H1 (cell line): ENCODE measurements around the gene LCNL1. TPM values are rescaled to one million over a fixed set of nuclear protein-coding genes. Genes with fewer than 3 reads are reported as not detected.

Source experiments
- CBX8 ChIP-seq: fragments of 300-800, 300-1000 bp; sonication (generic); IDR thresholded peaks from 2 replicates; pipeline ENCODE4 v1.7.1; 2016; ENCODE audit warnings: low read depth, low read length, borderline replicate concordance
- JUND ChIP-seq: IDR thresholded peaks from 2 replicates; pipeline ENCODE4 v1.6.1; 2011; ENCODE audit warnings: mild to moderate bottlenecking, improper control_type of control experiment, low read length
- SIRT6 ChIP-seq: IDR thresholded peaks from one replicate; pipeline ENCODE4 v1.7.1; 2012; ENCODE audit warnings: low read length, inconsistent platforms
- TCF12 ChIP-seq: IDR thresholded peaks from 2 replicates; pipeline ENCODE4 v1.6.1; 2011; ENCODE audit warnings: low read depth, mild to moderate bottlenecking, low read length
- polyA plus RNA-seq, 7 experiments: library from polyadenylated mRNA; depleted of rRNA in 3 of 7; stranded (reverse) in 5 of 7; unstranded in 2 of 7; fragments of >200 nt in 5 of 7; fragments of 200-250 nt in 2 of 7; gene quantifications; 1 replicate in 5 of 7; 2 replicates in 1 of 7; 4 replicates in 1 of 7; pipeline versions ENCODE4 v1.2.1 to v1.2.3, GENCODE V29; 2011 to 2013; ENCODE audit warnings: missing spikeins in 2 of 7, mixed read lengths in 2 of 7
- total RNA-seq: library from RNA; stranded (reverse); fragmentation: NEBNext Ultra II Directional; extraction: Animal tissue kit (Norgen Biotek cat#: 25700); gene quantifications from 2 replicates; pipeline ENCODE4 v1.2.1, GENCODE V29; 2021
- TF ChIP-seq, protein P1 (sequence below): fragments of 300-600 bp; sonication (generic); IDR thresholded peaks from 2 replicates; pipeline ENCODE4 v1.7.1; 2012; ENCODE audit warnings: low read length, moderate library complexity, mild to moderate bottlenecking, inconsistent platforms; ENCODE audit not compliant: insufficient replicate concordance
- TF ChIP-seq, protein P2 (sequence below): IDR thresholded peaks from 2 replicates; pipeline ENCODE4 v1.6.1; 2011; ENCODE audit warnings: low read length, improper control_type of control experiment
- TF ChIP-seq, protein P3 (sequence below): IDR thresholded peaks from 2 replicates; pipeline ENCODE4 v1.6.1; 2012; ENCODE audit warnings: inconsistent platforms

Gene LCNL1
- total and polyA plus RNA-seq, 2 of the 8 experiments (the other 6 are each of a cell fraction or from before 2014, with no cell fraction given) = 0.11 TPM; not detected in 1

- TF ChIP-seq, protein P1, sequence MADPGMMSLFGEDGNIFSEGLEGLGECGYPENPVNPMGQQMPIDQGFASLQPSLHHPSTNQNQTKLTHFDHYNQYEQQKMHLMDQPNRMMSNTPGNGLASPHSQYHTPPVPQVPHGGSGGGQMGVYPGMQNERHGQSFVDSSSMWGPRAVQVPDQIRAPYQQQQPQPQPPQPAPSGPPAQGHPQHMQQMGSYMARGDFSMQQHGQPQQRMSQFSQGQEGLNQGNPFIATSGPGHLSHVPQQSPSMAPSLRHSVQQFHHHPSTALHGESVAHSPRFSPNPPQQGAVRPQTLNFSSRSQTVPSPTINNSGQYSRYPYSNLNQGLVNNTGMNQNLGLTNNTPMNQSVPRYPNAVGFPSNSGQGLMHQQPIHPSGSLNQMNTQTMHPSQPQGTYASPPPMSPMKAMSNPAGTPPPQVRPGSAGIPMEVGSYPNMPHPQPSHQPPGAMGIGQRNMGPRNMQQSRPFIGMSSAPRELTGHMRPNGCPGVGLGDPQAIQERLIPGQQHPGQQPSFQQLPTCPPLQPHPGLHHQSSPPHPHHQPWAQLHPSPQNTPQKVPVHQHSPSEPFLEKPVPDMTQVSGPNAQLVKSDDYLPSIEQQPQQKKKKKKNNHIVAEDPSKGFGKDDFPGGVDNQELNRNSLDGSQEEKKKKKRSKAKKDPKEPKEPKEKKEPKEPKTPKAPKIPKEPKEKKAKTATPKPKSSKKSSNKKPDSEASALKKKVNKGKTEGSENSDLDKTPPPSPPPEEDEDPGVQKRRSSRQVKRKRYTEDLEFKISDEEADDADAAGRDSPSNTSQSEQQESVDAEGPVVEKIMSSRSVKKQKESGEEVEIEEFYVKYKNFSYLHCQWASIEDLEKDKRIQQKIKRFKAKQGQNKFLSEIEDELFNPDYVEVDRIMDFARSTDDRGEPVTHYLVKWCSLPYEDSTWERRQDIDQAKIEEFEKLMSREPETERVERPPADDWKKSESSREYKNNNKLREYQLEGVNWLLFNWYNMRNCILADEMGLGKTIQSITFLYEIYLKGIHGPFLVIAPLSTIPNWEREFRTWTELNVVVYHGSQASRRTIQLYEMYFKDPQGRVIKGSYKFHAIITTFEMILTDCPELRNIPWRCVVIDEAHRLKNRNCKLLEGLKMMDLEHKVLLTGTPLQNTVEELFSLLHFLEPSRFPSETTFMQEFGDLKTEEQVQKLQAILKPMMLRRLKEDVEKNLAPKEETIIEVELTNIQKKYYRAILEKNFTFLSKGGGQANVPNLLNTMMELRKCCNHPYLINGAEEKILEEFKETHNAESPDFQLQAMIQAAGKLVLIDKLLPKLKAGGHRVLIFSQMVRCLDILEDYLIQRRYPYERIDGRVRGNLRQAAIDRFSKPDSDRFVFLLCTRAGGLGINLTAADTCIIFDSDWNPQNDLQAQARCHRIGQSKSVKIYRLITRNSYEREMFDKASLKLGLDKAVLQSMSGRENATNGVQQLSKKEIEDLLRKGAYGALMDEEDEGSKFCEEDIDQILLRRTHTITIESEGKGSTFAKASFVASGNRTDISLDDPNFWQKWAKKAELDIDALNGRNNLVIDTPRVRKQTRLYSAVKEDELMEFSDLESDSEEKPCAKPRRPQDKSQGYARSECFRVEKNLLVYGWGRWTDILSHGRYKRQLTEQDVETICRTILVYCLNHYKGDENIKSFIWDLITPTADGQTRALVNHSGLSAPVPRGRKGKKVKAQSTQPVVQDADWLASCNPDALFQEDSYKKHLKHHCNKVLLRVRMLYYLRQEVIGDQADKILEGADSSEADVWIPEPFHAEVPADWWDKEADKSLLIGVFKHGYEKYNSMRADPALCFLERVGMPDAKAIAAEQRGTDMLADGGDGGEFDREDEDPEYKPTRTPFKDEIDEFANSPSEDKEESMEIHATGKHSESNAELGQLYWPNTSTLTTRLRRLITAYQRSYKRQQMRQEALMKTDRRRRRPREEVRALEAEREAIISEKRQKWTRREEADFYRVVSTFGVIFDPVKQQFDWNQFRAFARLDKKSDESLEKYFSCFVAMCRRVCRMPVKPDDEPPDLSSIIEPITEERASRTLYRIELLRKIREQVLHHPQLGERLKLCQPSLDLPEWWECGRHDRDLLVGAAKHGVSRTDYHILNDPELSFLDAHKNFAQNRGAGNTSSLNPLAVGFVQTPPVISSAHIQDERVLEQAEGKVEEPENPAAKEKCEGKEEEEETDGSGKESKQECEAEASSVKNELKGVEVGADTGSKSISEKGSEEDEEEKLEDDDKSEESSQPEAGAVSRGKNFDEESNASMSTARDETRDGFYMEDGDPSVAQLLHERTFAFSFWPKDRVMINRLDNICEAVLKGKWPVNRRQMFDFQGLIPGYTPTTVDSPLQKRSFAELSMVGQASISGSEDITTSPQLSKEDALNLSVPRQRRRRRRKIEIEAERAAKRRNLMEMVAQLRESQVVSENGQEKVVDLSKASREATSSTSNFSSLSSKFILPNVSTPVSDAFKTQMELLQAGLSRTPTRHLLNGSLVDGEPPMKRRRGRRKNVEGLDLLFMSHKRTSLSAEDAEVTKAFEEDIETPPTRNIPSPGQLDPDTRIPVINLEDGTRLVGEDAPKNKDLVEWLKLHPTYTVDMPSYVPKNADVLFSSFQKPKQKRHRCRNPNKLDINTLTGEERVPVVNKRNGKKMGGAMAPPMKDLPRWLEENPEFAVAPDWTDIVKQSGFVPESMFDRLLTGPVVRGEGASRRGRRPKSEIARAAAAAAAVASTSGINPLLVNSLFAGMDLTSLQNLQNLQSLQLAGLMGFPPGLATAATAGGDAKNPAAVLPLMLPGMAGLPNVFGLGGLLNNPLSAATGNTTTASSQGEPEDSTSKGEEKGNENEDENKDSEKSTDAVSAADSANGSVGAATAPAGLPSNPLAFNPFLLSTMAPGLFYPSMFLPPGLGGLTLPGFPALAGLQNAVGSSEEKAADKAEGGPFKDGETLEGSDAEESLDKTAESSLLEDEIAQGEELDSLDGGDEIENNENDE = no peak
- TF ChIP-seq JUND (no peak), CBX8 (no peak), SIRT6 (no peak), TCF12 (no peak)
- TF ChIP-seq, protein P2, sequence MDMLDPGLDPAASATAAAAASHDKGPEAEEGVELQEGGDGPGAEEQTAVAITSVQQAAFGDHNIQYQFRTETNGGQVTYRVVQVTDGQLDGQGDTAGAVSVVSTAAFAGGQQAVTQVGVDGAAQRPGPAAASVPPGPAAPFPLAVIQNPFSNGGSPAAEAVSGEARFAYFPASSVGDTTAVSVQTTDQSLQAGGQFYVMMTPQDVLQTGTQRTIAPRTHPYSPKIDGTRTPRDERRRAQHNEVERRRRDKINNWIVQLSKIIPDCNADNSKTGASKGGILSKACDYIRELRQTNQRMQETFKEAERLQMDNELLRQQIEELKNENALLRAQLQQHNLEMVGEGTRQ = no peak
- TF ChIP-seq, protein P3, sequence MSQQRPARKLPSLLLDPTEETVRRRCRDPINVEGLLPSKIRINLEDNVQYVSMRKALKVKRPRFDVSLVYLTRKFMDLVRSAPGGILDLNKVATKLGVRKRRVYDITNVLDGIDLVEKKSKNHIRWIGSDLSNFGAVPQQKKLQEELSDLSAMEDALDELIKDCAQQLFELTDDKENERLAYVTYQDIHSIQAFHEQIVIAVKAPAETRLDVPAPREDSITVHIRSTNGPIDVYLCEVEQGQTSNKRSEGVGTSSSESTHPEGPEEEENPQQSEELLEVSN = no peak
Measured at GRCh38 chr9:136955943-136956335, 26.9 kb upstream of the LCNL1 start (continued).
